ENCODE data around the gene RPS6KA2. TPM values are rescaled to one million over a fixed set of nuclear protein-coding genes. Genes with fewer than 3 reads are reported as not detected.

RPS6KA2 gene
- total RNA-seq, 4 donors from 2014 or later, result 55.4 to 119 (median 76.4) TPM

DNA sequence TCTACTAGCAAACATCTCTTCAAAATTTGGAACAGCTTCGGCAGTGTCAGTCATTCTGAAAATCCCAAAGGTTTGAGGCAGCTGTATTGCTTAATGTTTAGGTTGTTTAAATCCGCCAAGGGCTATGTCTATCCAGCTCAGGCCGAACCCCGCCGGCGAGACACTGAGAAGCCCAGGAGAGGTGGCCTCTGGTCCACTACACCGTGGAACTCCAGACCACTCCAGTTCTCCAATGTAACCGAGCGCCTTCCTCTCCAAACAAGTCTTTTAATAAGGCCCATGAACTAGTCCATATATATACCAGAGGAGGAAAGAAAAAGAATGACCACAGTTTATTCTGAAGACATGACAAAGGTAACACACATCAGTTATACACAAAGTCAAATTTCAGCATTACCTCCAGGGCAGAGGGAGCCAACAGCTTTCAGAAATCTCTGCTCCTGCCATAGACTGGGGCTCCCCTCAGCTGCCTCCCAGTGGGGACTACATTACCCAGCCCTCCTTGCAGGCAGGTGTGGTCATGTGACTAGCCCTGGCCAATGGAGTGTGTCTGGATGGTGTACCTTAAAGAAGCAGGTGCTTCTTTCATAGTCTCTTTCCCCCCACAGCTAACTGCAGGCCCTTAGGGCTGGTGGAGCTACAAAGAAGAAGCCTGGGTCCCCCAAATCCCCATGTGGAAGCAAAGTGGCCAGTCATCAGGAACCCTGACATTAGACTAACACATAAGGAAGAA is 40.5 kb downstream of the RPS6KA2 start, which contains the start of gene RAMACL:
Gene RAMACL, minus strand, starts transcription at position 255 of the 733 bp plus-strand sequence. Its CDS starts 201 bp downstream, at position 54.
- H3K36me3 ChIP-seq, result no peaks in the 10 kb centered on the region
- TF ChIP-seq, protein P1, sequence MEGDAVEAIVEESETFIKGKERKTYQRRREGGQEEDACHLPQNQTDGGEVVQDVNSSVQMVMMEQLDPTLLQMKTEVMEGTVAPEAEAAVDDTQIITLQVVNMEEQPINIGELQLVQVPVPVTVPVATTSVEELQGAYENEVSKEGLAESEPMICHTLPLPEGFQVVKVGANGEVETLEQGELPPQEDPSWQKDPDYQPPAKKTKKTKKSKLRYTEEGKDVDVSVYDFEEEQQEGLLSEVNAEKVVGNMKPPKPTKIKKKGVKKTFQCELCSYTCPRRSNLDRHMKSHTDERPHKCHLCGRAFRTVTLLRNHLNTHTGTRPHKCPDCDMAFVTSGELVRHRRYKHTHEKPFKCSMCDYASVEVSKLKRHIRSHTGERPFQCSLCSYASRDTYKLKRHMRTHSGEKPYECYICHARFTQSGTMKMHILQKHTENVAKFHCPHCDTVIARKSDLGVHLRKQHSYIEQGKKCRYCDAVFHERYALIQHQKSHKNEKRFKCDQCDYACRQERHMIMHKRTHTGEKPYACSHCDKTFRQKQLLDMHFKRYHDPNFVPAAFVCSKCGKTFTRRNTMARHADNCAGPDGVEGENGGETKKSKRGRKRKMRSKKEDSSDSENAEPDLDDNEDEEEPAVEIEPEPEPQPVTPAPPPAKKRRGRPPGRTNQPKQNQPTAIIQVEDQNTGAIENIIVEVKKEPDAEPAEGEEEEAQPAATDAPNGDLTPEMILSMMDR (IDR thresholded peaks at IDR 0.05), result no peak
- TF ChIP-seq POLR2A (IDR thresholded peaks at IDR 0.05) (no peak), POLR2AphosphoS5 (IDR thresholded peaks at IDR 0.05) (no peak), EP300 (IDR thresholded peaks at IDR 0.05) (no peak)
- H3K4me1 ChIP-seq, result peaks cover 0 to 34% (median 8%) of the 10 kb centered on the region in 3 donors
- no peaks in the 10 kb centered on the region for H3K9me3 ChIP-seq
- H3K27me3 ChIP-seq, result no peaks in the 10 kb centered on the region
- H3K27ac ChIP-seq, result no peak within 1 kb of the TSS
- no peak for ATAC-seq
- H3K4me3 ChIP-seq, result no peak within 1 kb of the TSS
- WGBS, 2 donors (ENCODE audit: low coverage in 1 of 2), result 95 to 97% methylated on average over 6 to 7 of the region's 9 CpGs

DNA sequence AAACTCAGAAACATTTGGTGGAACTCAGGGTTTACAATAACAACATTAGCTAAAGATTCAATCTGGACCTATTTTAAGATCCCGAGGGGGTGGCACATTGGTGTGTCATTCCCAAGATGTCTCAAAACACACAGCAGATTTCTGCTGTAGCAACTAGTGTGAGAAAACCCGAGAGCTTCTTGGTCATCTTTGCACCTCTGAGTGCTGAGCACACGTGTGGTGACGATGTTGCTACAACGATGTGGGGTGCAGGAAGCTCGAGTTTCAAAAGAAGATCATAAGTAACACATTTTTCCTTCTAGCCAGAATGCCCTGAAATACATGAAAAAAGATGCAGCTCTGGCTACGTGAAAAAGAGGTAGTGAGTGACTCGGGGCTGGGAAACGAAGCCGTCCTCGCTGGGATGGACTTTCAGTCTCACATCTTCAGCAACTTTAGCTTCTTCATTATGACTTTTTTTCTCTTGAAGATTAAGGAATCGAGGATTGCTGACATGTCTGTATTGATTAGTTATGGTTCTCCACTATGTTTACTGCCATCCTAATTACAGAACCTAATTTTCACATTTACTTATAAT is 42.1 kb downstream of the RPS6KA2 start:
- Histone ChIP-seq H3K27me3 (no peaks in the 10 kb centered on the region), H3K4me1 (peaks cover 0 to 34% (median 8%) of the 10 kb centered on the region in 3 donors), H3K4me3 (no peak overlapping the region), H3K36me3 (no peaks in the 10 kb centered on the region), H3K27ac (peak overlapping the region in 1 of 4 donors; percentile 62), H3K9me3 (no peaks in the 10 kb centered on the region)
- no peak for ATAC-seq
- WGBS, 2 donors (ENCODE audit: low coverage in 1 of 2), result 78 to 92% methylated on average over 10 to 12 of the region's 12 CpGs
- TF ChIP-seq, protein P1 (IDR thresholded peaks at IDR 0.05), result no peak
- TF ChIP-seq POLR2A (IDR thresholded peaks at IDR 0.05) (no peak), POLR2AphosphoS5 (IDR thresholded peaks at IDR 0.05) (no peak), EP300 (IDR thresholded peaks at IDR 0.05) (no peak)

DNA sequence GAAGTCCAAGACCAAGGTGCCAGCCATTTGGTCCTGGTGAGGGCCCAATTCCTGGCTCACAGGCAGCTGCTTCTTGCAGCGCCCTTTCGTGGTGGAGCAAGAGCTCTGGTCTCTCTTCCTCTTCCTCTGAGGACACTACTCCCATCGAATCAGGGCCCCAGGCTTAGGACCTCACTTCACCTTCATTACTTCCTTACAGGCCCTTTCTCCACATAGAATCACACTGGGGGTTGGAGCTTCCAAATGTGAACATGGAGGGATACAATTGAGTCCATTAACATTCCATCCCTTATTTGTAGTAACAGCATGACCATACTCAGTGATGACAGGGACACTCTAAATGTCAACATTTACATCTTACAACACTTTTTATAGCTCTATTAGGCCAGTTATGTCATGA is 42.9 kb downstream of the RPS6KA2 start:
- 82% methylated on average over 3 of the region's 3 CpGs; no CpG with 5 or more reads in 1 of the 2 donors for WGBS, 2 donors (ENCODE audit: low coverage in 1 of 2)
- H3K9me3 ChIP-seq, result no peaks in the 10 kb centered on the region
- H3K36me3 ChIP-seq, result no peaks in the 10 kb centered on the region
- H3K4me3 ChIP-seq, result no peak overlapping the region
- peak overlapping the region in 1 of 4 donors; percentile 62 for H3K27ac ChIP-seq
- H3K27me3 ChIP-seq, result no peaks in the 10 kb centered on the region
- TF ChIP-seq POLR2AphosphoS5 (IDR thresholded peaks at IDR 0.05) (peak; percentile 48), POLR2A (IDR thresholded peaks at IDR 0.05) (no peak), EP300 (IDR thresholded peaks at IDR 0.05) (no peak)
- TF ChIP-seq, protein P1 (IDR thresholded peaks at IDR 0.05), result no peak
- peaks cover 0 to 26% (median 7%) of the 10 kb centered on the region in 3 donors for H3K4me1 ChIP-seq
- ATAC-seq, result peak; percentile 13

DNA sequence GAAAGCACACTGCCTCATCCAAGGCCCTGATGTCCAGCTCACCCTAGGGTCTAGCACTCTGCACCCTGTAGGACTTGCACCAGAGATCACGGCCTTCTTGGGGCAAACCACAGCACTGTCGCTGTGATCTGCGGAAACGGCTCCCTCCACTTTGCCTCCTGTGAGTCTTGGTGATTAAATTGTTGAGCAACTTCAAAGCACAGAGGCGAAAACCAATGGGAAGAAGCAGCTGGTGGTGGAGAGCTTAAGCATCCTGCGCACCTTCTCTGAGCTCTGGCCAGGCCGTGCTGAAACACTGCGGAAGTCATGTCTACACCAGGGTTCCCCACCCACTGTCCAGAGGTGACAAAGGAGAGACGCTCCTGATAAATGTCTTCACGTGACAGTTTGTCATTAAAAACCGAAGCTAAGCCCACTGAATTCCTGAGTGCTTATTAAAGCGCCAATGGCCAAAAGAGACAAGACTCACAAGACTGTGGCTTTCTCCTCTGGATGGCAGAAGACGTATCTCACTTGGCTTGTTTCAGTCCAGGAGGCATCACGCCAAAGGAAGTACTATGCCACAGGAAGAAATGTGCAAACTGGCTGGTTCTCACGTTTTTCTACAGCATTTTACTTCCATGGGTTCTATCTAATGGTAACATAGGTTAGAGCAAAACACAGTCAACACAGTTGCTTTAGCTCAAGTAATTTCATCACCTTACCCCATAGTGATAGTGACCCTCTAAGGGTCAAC is 43.7 kb downstream of the RPS6KA2 start:
- no peak for ATAC-seq
- TF ChIP-seq EP300 (IDR thresholded peaks at IDR 0.05) (no peak), POLR2AphosphoS5 (IDR thresholded peaks at IDR 0.05) (no peak), POLR2A (IDR thresholded peaks at IDR 0.05) (no peak)
- TF ChIP-seq, protein P1 (IDR thresholded peaks at IDR 0.05), result no peak
- whole genome bisulfite sequencing, 2 donors (ENCODE audit: low coverage in 1 of 2), result 86 to 100% methylated on average over 1 to 7 of the region's 15 CpGs
- H3K36me3 ChIP-seq, result no peaks in the 10 kb centered on the region
- H3K27ac ChIP-seq, result peak overlapping the region in 1 of 4 donors; percentile 62
- H3K4me3 ChIP-seq, result no peak overlapping the region
- H3K27me3 ChIP-seq, result no peaks in the 10 kb centered on the region
- no peaks in the 10 kb centered on the region for H3K9me3 ChIP-seq
- peaks cover 0 to 19% (median 0%) of the 10 kb centered on the region in 3 donors for H3K4me1 ChIP-seq

All from gastroesophageal sphincter (tissue), 4 donors.